ENCODE results near the gene SCN9A. TPM values are rescaled to one million over a fixed set of nuclear protein-coding genes. Genes with fewer than 3 reads are reported as not detected.
A peak's percentile ranks its signal among the peaks of the same experiment; 100 is the strongest.

Gene SCN9A
- total and polyA plus RNA-seq, 12 donors, result 0.30 to 7.9 (median 1.7) TPM

DNA sequence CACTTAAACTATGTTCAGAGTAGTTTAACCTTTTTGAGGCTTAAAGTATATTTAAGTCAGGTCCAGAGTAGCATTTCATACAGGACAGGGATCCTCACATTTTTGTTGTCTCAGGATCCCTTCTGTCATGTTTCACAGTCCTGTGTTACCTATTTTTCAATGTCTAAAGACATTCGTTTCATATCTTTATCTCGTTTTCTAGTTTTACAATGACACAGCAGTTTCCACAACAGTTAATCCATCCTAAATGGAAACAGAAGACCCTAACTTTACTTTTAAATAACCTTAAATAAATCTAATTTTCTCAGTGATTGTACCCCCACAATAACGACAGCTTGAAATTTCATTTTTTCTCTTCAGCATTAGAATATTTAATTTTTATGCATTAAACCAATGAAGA, 17.3 kb upstream of the SCN9A start:
- intact Hi-C loops (cut with DNase I), result no loop called here
- 42 to 56% (median 55%) methylated on average over 3 of the region's 3 CpGs for WGBS, 4 donors
- Histone ChIP-seq H3K9me3 (replicated peaks in 1 of 3) (no peaks in the 10 kb centered on the region), H3K4me1 (replicated peaks in 1 of 2) (no peaks in the 10 kb centered on the region), H3K4me3 (no peak overlapping the region), H3K27ac (no peak overlapping the region), H3K27me3 (peaks cover 3% of the 10 kb centered on the region), H3K36me3 (replicated peaks in 1 of 2) (no peaks in the 10 kb centered on the region)
- TF ChIP-seq, protein P1, sequence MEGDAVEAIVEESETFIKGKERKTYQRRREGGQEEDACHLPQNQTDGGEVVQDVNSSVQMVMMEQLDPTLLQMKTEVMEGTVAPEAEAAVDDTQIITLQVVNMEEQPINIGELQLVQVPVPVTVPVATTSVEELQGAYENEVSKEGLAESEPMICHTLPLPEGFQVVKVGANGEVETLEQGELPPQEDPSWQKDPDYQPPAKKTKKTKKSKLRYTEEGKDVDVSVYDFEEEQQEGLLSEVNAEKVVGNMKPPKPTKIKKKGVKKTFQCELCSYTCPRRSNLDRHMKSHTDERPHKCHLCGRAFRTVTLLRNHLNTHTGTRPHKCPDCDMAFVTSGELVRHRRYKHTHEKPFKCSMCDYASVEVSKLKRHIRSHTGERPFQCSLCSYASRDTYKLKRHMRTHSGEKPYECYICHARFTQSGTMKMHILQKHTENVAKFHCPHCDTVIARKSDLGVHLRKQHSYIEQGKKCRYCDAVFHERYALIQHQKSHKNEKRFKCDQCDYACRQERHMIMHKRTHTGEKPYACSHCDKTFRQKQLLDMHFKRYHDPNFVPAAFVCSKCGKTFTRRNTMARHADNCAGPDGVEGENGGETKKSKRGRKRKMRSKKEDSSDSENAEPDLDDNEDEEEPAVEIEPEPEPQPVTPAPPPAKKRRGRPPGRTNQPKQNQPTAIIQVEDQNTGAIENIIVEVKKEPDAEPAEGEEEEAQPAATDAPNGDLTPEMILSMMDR (IDR thresholded peaks at IDR 0.05), result no peak
- no peak for TF ChIP-seq POLR2A (IDR thresholded peaks at IDR 0.05)
- no peak for DNase-seq

DNA sequence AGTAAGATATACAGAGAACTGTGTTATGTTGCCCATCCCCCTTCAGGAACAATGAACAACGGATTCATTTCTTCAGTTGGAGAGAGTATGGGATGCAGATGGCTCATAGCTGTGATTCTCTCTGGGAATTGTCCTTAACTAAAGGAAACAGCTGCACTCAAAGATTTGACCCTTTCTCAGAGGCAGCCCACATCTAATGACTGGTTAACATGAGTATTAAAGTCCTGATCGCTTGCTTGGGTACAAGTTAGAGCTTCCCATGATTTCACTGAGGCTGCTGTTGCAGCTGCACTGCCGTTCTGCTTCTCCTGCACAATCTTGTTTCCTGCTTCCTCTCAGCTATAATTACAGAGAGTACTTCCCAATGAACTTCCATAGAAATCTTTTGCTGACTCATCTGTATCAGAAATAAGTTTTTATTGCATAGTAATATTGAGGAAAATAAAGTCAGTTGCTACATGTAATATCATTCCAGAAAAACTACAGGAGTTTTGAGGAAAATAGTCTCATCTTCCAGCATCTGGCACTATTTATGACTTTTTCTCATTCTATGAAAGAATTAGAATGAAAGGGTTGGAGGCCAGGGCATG, 12.8 kb upstream of the SCN9A start:
- Histone ChIP-seq H3K9me3 (replicated peaks in 1 of 3) (no peaks in the 10 kb centered on the region), H3K27me3 (no peaks in the 10 kb centered on the region), H3K36me3 (replicated peaks in 1 of 2) (no peaks in the 10 kb centered on the region), H3K4me1 (replicated peaks in 1 of 2) (no peaks in the 10 kb centered on the region), H3K27ac (no peak overlapping the region), H3K4me3 (no peak overlapping the region)
- DNase-seq, result no peak
- intact Hi-C loops (cut with DNase I), result no loop called here
- TF ChIP-seq, protein P1 (IDR thresholded peaks at IDR 0.05), result no peak
- no peak for TF ChIP-seq POLR2A (IDR thresholded peaks at IDR 0.05)
- WGBS, 4 donors, result 46 to 59% (median 55%) methylated on average over 3 of the region's 3 CpGs

DNA sequence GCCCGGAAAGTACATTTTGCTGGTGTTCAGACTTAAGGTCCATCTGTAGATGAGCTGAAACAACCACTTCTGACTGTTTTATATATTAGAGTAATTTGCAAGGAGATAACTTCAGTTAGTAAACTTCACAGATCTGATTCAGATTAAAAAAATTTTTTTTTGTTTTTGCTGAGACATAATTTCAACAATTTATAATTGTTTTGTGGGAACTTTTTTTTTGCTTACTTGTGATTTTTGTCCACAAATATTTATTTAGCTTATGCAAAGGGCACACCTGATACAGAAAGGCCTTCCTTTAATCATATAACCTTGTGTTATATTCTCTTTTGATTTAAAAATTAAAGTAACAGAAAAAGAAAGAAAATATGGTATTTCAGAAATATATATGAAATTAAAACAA, 9.6 kb upstream of the SCN9A start:
- H3K27ac ChIP-seq, result no peak overlapping the region
- 90 to 100% (median 96%) methylated on average over 1 of the region's 1 CpG for WGBS, 4 donors
- H3K4me1 ChIP-seq (replicated peaks in 1 of 2), result no peaks in the 10 kb centered on the region
- no peak for DNase-seq
- no peak overlapping the region for H3K4me3 ChIP-seq
- intact Hi-C loops (cut with DNase I), result no loop called here
- no peak for TF ChIP-seq POLR2A (IDR thresholded peaks at IDR 0.05)
- TF ChIP-seq, protein P1 (IDR thresholded peaks at IDR 0.05), result no peak
- no peaks in the 10 kb centered on the region for H3K36me3 ChIP-seq (replicated peaks in 1 of 2)
- H3K27me3 ChIP-seq, result no peaks in the 10 kb centered on the region
- H3K9me3 ChIP-seq (replicated peaks in 1 of 3), result no peaks in the 10 kb centered on the region

DNA sequence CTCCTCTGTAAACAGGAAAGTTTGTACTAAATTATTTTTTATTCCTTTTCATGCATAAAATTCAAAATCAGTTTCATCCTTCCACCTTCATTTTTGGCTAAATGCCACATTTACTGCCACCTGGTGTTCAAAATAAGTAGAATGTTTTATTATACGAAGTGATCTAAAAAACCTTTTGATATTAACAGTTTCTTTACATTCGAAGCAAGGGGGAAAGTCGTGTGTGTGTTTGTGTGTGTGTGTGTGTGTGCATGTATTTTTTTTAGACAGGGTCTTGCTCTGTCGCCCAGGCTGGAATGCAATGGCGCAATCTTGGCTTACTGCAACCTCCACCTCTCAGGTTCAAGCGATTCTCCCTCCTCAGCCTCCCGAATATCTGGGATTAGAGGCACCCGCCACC, 9.0 kb upstream of the SCN9A start:
- Histone ChIP-seq H3K4me1 (replicated peaks in 1 of 2) (no peaks in the 10 kb centered on the region), H3K27me3 (no peaks in the 10 kb centered on the region), H3K4me3 (no peak overlapping the region), H3K9me3 (replicated peaks in 1 of 3) (no peaks in the 10 kb centered on the region), H3K36me3 (replicated peaks in 1 of 2) (no peaks in the 10 kb centered on the region), H3K27ac (no peak overlapping the region)
- 57 to 63% (median 60%) methylated on average over 8 of the region's 8 CpGs for WGBS, 4 donors
- DNase-seq, result no peak
- intact Hi-C loops (cut with DNase I), result no loop called here
- TF ChIP-seq POLR2A (IDR thresholded peaks at IDR 0.05), result no peak
- TF ChIP-seq, protein P1 (IDR thresholded peaks at IDR 0.05), result peak; percentile 22 to 56 (median 42)

Data from adrenal gland (tissue), 12 donors.